ENCODE measurements around the gene GRB10.

GRB10 gene

GRCh38 chr7:50634378-50634777 lies 148.3 kb downstream of the GRB10 start:
- peaks cover 4% of the 10 kb centered on the region for H3K4me1 Mint-ChIP-seq
- H3K36me3 Mint-ChIP-seq = no peaks in the 10 kb centered on the region
- peaks cover 12% of the 10 kb centered on the region for H3K27me3 Mint-ChIP-seq
- no peak for DNase-seq (ENCODE audit: low spot score in 2 of 2)
- peaks cover 2% of the 10 kb centered on the region for H3K9me3 Mint-ChIP-seq
- no peak overlapping the region for H3K27ac Mint-ChIP-seq
- no peak overlapping the region for H3K4me3 Mint-ChIP-seq
- ATAC-seq (ENCODE audit: low read depth) = no peak

DNA sequence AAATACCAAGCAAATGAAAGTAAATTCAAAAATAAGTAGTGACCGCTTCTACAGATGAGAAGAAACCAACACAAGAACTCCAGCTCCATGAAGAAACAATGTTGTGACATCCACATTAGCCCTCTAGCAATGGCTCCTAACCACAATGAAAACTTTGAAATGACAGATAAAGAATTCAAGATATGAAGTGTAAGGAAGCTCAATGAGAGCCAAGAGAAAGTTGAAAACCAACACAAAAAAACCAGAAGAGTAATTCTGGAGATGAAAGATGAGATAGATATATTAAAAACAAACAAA lies 149.3 kb downstream of the GRB10 start:
- H3K36me3 Mint-ChIP-seq = no peaks in the 10 kb centered on the region
- peaks cover 12% of the 10 kb centered on the region for H3K4me1 Mint-ChIP-seq
- DNase-seq (ENCODE audit: low spot score in 2 of 2) (no peak), ATAC-seq (ENCODE audit: low read depth) (no peak)
- no peak overlapping the region for H3K27ac Mint-ChIP-seq
- H3K9me3 Mint-ChIP-seq = no peaks in the 10 kb centered on the region
- peaks cover 12% of the 10 kb centered on the region for H3K27me3 Mint-ChIP-seq
- no peak overlapping the region for H3K4me3 Mint-ChIP-seq

- no peaks in the 10 kb centered on the region for H3K9me3 Mint-ChIP-seq
- no peaks in the 10 kb centered on the region for H3K36me3 Mint-ChIP-seq
- no peak overlapping the region for H3K4me3 Mint-ChIP-seq
- H3K27ac Mint-ChIP-seq = no peak overlapping the region
- ATAC-seq (ENCODE audit: low read depth) (peak; percentile 66), DNase-seq (ENCODE audit: low spot score in 2 of 2) (peak; percentile 57 to 58)
- peaks cover 12% of the 10 kb centered on the region for H3K27me3 Mint-ChIP-seq
- H3K4me1 Mint-ChIP-seq = peaks cover 17% of the 10 kb centered on the region
Observed at GRCh38 chr7:50632561-50633413, 149.9 kb downstream of the GRB10 start.

GRCh38 chr7:50631639-50632038 lies 151.1 kb downstream of the GRB10 start:
- Mint-ChIP-seq H3K27me3 (peaks cover 9% of the 10 kb centered on the region), H3K36me3 (no peaks in the 10 kb centered on the region), H3K4me3 (no peak overlapping the region), H3K4me1 (peaks cover 18% of the 10 kb centered on the region), H3K27ac (no peak overlapping the region), H3K9me3 (no peaks in the 10 kb centered on the region)
- no peak for ATAC-seq (ENCODE audit: low read depth)
- DNase-seq (ENCODE audit: low spot score in 2 of 2) = no peak

GRCh38 chr7:50631100-50631499 lies 151.6 kb downstream of the GRB10 start:
- no peak for DNase-seq (ENCODE audit: low spot score in 2 of 2)
- no peaks in the 10 kb centered on the region for H3K36me3 Mint-ChIP-seq
- H3K4me3 Mint-ChIP-seq = no peak overlapping the region
- peaks cover 18% of the 10 kb centered on the region for H3K4me1 Mint-ChIP-seq
- peaks cover 9% of the 10 kb centered on the region for H3K27me3 Mint-ChIP-seq
- ATAC-seq (ENCODE audit: low read depth) = no peak
- no peaks in the 10 kb centered on the region for H3K9me3 Mint-ChIP-seq
- H3K27ac Mint-ChIP-seq = no peak overlapping the region

GRCh38 chr7:50629238-50629901 lies 153.3 kb downstream of the GRB10 start:
- Mint-ChIP-seq H3K36me3 (no peaks in the 10 kb centered on the region), H3K4me3 (peak overlapping the region; percentile 63), H3K4me1 (peaks cover 18% of the 10 kb centered on the region), H3K9me3 (no peaks in the 10 kb centered on the region), H3K27ac (no peak overlapping the region), H3K27me3 (peaks cover 4% of the 10 kb centered on the region)
- ATAC-seq (ENCODE audit: low read depth) (no peak), DNase-seq (ENCODE audit: low spot score in 2 of 2) (no peak)

- peaks cover 18% of the 10 kb centered on the region for H3K4me1 Mint-ChIP-seq
- no peaks in the 10 kb centered on the region for H3K36me3 Mint-ChIP-seq
- ATAC-seq (ENCODE audit: low read depth) (peak; percentile 80), DNase-seq (ENCODE audit: low spot score in 2 of 2) (no peak)
- H3K27me3 Mint-ChIP-seq = peaks cover 4% of the 10 kb centered on the region
- H3K27ac Mint-ChIP-seq = no peak overlapping the region
- H3K9me3 Mint-ChIP-seq = no peaks in the 10 kb centered on the region
- H3K4me3 Mint-ChIP-seq = peak overlapping the region; percentile 63
Observed at GRCh38 chr7:50628434-50629084, 154.1 kb downstream of the GRB10 start.

GRCh38 chr7:50627824-50628361 lies 154.8 kb downstream of the GRB10 start:
- Mint-ChIP-seq H3K9me3 (no peaks in the 10 kb centered on the region), H3K4me1 (peaks cover 16% of the 10 kb centered on the region), H3K27me3 (no peaks in the 10 kb centered on the region), H3K27ac (no peak overlapping the region), H3K36me3 (no peaks in the 10 kb centered on the region), H3K4me3 (peak overlapping the region; percentile 63)
- DNase-seq (ENCODE audit: low spot score in 2 of 2) = no peak
- ATAC-seq (ENCODE audit: low read depth) = no peak

- DNase-seq (ENCODE audit: low spot score in 2 of 2) = no peak
- no peaks in the 10 kb centered on the region for H3K9me3 Mint-ChIP-seq
- peaks cover 16% of the 10 kb centered on the region for H3K4me1 Mint-ChIP-seq
- no peak overlapping the region for H3K27ac Mint-ChIP-seq
- H3K27me3 Mint-ChIP-seq = no peaks in the 10 kb centered on the region
- no peaks in the 10 kb centered on the region for H3K36me3 Mint-ChIP-seq
- no peak overlapping the region for H3K4me3 Mint-ChIP-seq
- ATAC-seq (ENCODE audit: low read depth) = no peak
Observed at GRCh38 chr7:50626286-50626685, 156.4 kb downstream of the GRB10 start.

GRCh38 chr7:50625360-50625759 lies 157.3 kb downstream of the GRB10 start:
- Mint-ChIP-seq H3K4me1 (peaks cover 16% of the 10 kb centered on the region), H3K4me3 (no peak overlapping the region), H3K9me3 (no peaks in the 10 kb centered on the region), H3K36me3 (no peaks in the 10 kb centered on the region), H3K27ac (no peak overlapping the region), H3K27me3 (no peaks in the 10 kb centered on the region)
- DNase-seq (ENCODE audit: low spot score in 2 of 2) (no peak), ATAC-seq (ENCODE audit: low read depth) (no peak)

GRCh38 chr7:50622821-50623220 lies 159.9 kb downstream of the GRB10 start:
- peaks cover 6% of the 10 kb centered on the region for H3K27me3 Mint-ChIP-seq
- H3K27ac Mint-ChIP-seq = no peak overlapping the region
- H3K36me3 Mint-ChIP-seq = no peaks in the 10 kb centered on the region
- ATAC-seq (ENCODE audit: low read depth) (no peak), DNase-seq (ENCODE audit: low spot score in 2 of 2) (no peak)
- H3K4me1 Mint-ChIP-seq = peaks cover under 1% of the 10 kb centered on the region
- no peak overlapping the region for H3K4me3 Mint-ChIP-seq
- no peaks in the 10 kb centered on the region for H3K9me3 Mint-ChIP-seq

DNA sequence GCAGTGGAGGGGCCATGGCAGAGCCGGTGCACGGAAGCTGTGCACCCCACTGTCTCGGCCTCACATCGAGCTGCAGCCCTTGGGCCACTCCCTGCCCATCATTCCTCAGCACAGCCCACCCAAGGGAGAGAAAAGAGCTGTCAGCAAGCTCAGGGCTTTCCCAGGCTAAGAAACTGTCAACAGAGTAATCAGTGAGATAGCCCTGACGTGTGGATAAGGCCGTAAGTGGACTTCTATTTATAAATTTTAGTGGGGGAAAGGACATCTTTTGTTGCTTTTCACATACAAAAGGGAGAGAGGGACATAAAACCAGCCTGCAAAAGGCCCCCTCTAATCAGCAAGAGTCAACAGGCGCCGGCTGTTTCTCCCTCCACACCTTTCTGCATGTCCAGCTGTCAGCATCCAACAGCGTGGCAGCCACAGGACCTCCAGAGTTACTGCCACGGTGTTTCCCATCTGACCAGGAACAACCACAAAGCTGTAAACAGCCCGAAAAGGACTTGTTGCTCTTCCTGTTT lies 160.7 kb downstream of the GRB10 start:
- Mint-ChIP-seq H3K9me3 (no peaks in the 10 kb centered on the region), H3K36me3 (no peaks in the 10 kb centered on the region), H3K27ac (no peak overlapping the region), H3K27me3 (peaks cover 6% of the 10 kb centered on the region), H3K4me1 (no peaks in the 10 kb centered on the region), H3K4me3 (no peak overlapping the region)
- no peak for DNase-seq (ENCODE audit: low spot score in 2 of 2)
- ATAC-seq (ENCODE audit: low read depth) = no peak

- Mint-ChIP-seq H3K9me3 (no peaks in the 10 kb centered on the region), H3K27ac (no peak overlapping the region), H3K4me3 (no peak overlapping the region), H3K36me3 (no peaks in the 10 kb centered on the region), H3K4me1 (no peaks in the 10 kb centered on the region), H3K27me3 (peaks cover 6% of the 10 kb centered on the region)
- DNase-seq (ENCODE audit: low spot score in 2 of 2) (no peak), ATAC-seq (ENCODE audit: low read depth) (no peak)
Observed at GRCh38 chr7:50621206-50621605, 161.5 kb downstream of the GRB10 start.

DNA sequence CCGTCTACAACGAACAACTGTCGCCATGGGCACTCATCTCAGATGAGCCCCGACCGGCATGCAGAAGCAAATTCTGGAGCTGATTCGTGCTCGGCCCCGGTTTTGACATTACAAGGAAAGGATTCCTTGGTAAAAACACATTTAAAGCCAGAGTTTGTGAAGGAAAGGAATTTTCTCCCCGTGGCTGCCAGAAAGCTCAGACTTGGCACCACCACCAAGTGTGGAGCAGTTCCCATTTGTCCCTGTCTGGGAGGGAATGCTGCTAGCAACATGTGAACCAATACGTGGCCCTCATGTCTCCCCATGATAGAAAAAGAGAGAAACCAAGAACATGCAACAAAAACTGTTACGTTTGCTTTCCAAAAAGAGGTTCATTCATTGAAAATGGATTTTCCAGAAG lies 162.3 kb downstream of the GRB10 start:
- Mint-ChIP-seq H3K4me1 (no peaks in the 10 kb centered on the region), H3K27ac (no peak overlapping the region), H3K4me3 (no peak overlapping the region), H3K36me3 (no peaks in the 10 kb centered on the region), H3K9me3 (no peaks in the 10 kb centered on the region), H3K27me3 (peaks cover 6% of the 10 kb centered on the region)
- ATAC-seq (ENCODE audit: low read depth) (no peak), DNase-seq (ENCODE audit: low spot score in 2 of 2) (no peak)
